AG04450 (cell line): ENCODE data around the gene KRT1. TPM values are rescaled to one million over a fixed set of nuclear protein-coding genes. Genes with fewer than 3 reads are reported as not detected.

Experiments
- CTCF ChIA-PET: fragments of 300-600, 350-600 bp; formaldehyde crosslinking; extraction: SDS; loops from one replicate; lab custom pipeline; 2022; ENCODE audit warnings: antibody characterized with exemption, inconsistent platforms; lab: Charles Lee
- POLR2A ChIA-PET: fragments of 350-600 bp; formaldehyde crosslinking; extraction: SDS; loops from one replicate; lab custom pipeline; 2021; ENCODE audit warnings: antibody characterized with exemption, inconsistent platforms; lab: Yijun Ruan, JAX
- DNase-seq: peaks from one replicate; pipeline ENCODE4 v3.0.0-alpha.2; 2011; ENCODE audit warnings: low read depth, low spot score
- H3K27ac ChIP-seq: one replicate; pipeline ENCODE4 v1.5.1; 2012; ENCODE audit warnings: low read depth, low read length, control low read depth
- H3K27me3 ChIP-seq: one replicate; pipeline ENCODE4 v1.6.0; 2012; ENCODE audit warnings: low read length; ENCODE audit not compliant: control insufficient read depth, insufficient read depth
- H3K4me3 ChIP-seq: 2 replicates; pipeline ENCODE4 v1.5.1; 2011; ENCODE audit warnings: mild to moderate bottlenecking, low read depth, low read length, control low read depth
- H3K9me3 ChIP-seq: 2 replicates; pipeline ENCODE4 v1.5.1; 2012; ENCODE audit warnings: low read length; ENCODE audit not compliant: control insufficient read depth, insufficient read depth
- CTCF ChIP-seq: IDR thresholded peaks from 2 replicates; pipeline ENCODE4 v1.5.1; 2011; ENCODE audit warnings: low read depth, low read length, control low read depth, inconsistent platforms
- polyA plus RNA-seq: library from polyadenylated mRNA; depleted of rRNA; stranded (reverse); fragments of >200 nt; gene quantifications from 2 replicates; pipeline ENCODE4 v1.2.3, GENCODE V29; 2011

KRT1 gene
- polyA plus RNA-seq, 1 experiment, result not detected

GRCh38 chr12:52691841-52692150 is 11.6 kb upstream of the KRT1 start:
- no peak for TF ChIP-seq CTCF
- H3K9me3 ChIP-seq, result no peaks in the 10 kb centered on the region; the same call in 1 of the 2 replicates
- POLR2A ChIA-PET, result no interaction called here
- CTCF ChIA-PET, result interaction anchor here (0.6 to 0.8 kb wide), 2 partner anchors 172 to 290 kb away, joined by 3 read pairs; no protein-coding TSS in a partner anchor
- H3K27ac ChIP-seq, result no peak overlapping the region
- no peak for DNase-seq
- H3K4me3 ChIP-seq, result no peak overlapping the region
- peaks cover 39% of the 10 kb centered on the region for H3K27me3 ChIP-seq

GRCh38 chr12:52691076-52691840 is 11.1 kb upstream of the KRT1 start:
- ChIA-PET POLR2A (no interaction called here), CTCF (interaction anchor here (0.6 to 0.8 kb wide), 2 partner anchors 173 to 290 kb away, joined by 3 read pairs; no protein-coding TSS in a partner anchor)
- H3K4me3 ChIP-seq, result no peak overlapping the region
- H3K27ac ChIP-seq, result no peak overlapping the region
- DNase-seq, result no peak
- H3K9me3 ChIP-seq, result no peaks in the 10 kb centered on the region; the same call in 1 of the 2 replicates
- TF ChIP-seq CTCF, result no peak
- H3K27me3 ChIP-seq, result peaks cover 39% of the 10 kb centered on the region

- no peak overlapping the region for H3K27ac ChIP-seq
- H3K4me3 ChIP-seq, result no peak overlapping the region
- H3K9me3 ChIP-seq, result no peaks in the 10 kb centered on the region; the same call in 1 of the 2 replicates
- CTCF ChIA-PET, result no interaction called here
- H3K27me3 ChIP-seq, result peaks cover 39% of the 10 kb centered on the region
- POLR2A ChIA-PET, result no interaction called here
- TF ChIP-seq CTCF, result no peak
- DNase-seq, result no peak
Measured at GRCh38 chr12:52690351-52691075, 10.3 kb upstream of the KRT1 start.

- H3K27ac ChIP-seq, result no peak overlapping the region
- CTCF ChIA-PET, result no interaction called here
- POLR2A ChIA-PET, result no interaction called here
- no peak for DNase-seq
- H3K27me3 ChIP-seq, result peaks cover 41% of the 10 kb centered on the region
- TF ChIP-seq CTCF, result no peak
- H3K4me3 ChIP-seq, result no peak overlapping the region
- no peaks in the 10 kb centered on the region; the same call in 1 of the 2 replicates for H3K9me3 ChIP-seq
Measured at GRCh38 chr12:52689936-52690335, 9.7 kb upstream of the KRT1 start.

- DNase-seq, result no peak
- ChIA-PET CTCF (no interaction called here), POLR2A (no interaction called here)
- no peak for TF ChIP-seq CTCF
- H3K27me3 ChIP-seq, result peaks cover 41% of the 10 kb centered on the region
- H3K27ac ChIP-seq, result no peak overlapping the region
- H3K9me3 ChIP-seq, result no peaks in the 10 kb centered on the region; the same call in 1 of the 2 replicates
- H3K4me3 ChIP-seq, result no peak overlapping the region
Measured at GRCh38 chr12:52689239-52689638, 9.0 kb upstream of the KRT1 start.
